ENCODE measurements around the gene FEZF2.

FEZF2 gene

GRCh38 chr3:62405135-62405534, 31.8 kb upstream of the FEZF2 start:
- TF ChIP-seq, protein P1, sequence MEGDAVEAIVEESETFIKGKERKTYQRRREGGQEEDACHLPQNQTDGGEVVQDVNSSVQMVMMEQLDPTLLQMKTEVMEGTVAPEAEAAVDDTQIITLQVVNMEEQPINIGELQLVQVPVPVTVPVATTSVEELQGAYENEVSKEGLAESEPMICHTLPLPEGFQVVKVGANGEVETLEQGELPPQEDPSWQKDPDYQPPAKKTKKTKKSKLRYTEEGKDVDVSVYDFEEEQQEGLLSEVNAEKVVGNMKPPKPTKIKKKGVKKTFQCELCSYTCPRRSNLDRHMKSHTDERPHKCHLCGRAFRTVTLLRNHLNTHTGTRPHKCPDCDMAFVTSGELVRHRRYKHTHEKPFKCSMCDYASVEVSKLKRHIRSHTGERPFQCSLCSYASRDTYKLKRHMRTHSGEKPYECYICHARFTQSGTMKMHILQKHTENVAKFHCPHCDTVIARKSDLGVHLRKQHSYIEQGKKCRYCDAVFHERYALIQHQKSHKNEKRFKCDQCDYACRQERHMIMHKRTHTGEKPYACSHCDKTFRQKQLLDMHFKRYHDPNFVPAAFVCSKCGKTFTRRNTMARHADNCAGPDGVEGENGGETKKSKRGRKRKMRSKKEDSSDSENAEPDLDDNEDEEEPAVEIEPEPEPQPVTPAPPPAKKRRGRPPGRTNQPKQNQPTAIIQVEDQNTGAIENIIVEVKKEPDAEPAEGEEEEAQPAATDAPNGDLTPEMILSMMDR (IDR thresholded peaks at IDR 0.05) = no peak

DNA sequence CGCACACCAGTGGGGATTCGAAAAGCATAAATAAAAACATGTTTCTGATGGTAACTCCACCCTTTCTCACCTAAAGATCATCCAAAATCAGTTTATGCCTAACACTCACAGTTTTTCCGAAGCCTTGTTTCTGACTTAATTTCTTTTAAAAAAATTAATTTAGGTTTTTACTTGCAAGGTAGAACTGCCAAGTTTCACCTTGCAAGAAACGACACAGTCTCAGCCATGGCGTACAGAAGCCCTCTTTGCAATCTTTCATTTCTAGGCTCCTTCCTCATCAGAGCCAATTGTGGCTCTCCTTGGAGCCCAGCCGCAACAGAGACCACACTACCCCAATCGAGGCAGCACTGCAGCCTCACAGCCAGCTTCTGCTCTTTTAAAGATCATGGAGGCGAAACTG, 31.0 kb upstream of the FEZF2 start:
- TF ChIP-seq, protein P1 (IDR thresholded peaks at IDR 0.05) = no peak

DNA sequence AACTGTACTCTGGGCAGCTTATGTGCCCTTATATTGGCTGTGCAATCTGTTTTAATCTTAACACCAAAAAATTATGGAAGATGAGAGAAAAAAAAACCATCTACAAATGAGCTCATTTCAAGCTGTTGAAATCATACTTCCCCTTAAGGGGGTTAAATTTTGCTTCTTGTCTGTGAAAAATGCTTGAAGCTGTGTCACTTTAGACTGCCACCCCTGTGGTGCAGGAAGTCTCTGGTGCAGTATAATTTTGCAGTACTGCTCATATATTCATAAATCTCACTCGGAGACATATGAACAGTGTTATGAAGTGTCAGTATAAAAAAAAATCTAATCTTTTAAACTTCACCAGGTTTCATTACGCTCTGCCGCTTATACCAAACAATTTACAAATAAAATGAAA, 30.4 kb upstream of the FEZF2 start:
- TF ChIP-seq, protein P1 (IDR thresholded peaks at IDR 0.05) = no peak

GRCh38 chr3:62392626-62393292, 19.4 kb upstream of the FEZF2 start:
- TF ChIP-seq, protein P1 (IDR thresholded peaks at IDR 0.05) = no peak

- TF ChIP-seq, protein P1 (IDR thresholded peaks at IDR 0.05) = no peak
Observed at GRCh38 chr3:62387251-62387650, 13.9 kb upstream of the FEZF2 start.

DNA sequence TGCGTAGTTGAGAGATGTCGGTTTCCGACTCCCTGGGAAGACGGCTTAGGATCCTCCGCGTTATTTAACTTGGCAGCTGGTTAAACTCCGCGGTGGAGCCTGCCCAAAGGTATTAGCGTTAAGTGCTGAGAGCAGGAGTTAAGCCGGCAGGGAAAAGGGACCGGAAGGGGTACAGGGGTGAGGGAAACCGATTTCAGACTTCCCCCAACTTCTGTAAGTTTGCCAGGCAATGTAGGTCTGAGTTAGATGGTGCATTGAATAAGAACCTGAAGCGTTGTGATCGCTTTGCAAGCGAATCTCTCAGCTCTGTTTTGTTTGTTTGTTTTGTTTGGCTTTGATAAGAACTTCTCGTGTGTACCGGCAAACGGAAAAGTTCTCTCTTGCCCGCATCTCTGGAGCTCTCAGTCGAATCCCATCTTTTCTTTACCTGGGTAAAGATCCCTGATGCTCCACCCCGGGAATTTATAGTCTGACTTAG, 6.0 kb upstream of the FEZF2 start:
- TF ChIP-seq, protein P1 (IDR thresholded peaks at IDR 0.05) = no peak

DNA sequence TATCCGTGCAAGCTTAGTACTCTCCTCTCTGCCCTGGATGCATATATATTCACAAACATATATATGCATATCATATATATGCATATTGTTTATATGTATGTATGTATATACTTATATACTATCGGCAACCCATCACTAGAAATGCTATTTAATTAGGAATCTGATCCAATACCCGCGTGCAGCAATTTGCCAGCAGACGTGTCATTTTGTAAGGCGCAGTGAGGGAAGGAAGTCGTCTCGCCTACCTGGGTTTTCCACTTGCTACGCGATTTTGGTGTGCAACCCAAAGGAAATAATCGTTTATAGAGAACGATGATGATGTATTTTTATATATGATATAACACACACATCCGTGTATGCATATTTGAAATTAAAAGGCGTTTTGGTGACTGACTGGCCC, 5.6 kb upstream of the FEZF2 start:
- TF ChIP-seq, protein P1 (IDR thresholded peaks at IDR 0.05) = no peak
